GM10847 (cell line): ENCODE data around the gene TBXA2R.

ENCODE experiments used
- POLR2A ChIP-seq: IDR thresholded peaks from 2 replicates; pipeline ENCODE4 v1.6.1; 2011; ENCODE audit not compliant: insufficient read length; ENCODE audit errors: extremely low read depth

The TBXA2R gene

DNA sequence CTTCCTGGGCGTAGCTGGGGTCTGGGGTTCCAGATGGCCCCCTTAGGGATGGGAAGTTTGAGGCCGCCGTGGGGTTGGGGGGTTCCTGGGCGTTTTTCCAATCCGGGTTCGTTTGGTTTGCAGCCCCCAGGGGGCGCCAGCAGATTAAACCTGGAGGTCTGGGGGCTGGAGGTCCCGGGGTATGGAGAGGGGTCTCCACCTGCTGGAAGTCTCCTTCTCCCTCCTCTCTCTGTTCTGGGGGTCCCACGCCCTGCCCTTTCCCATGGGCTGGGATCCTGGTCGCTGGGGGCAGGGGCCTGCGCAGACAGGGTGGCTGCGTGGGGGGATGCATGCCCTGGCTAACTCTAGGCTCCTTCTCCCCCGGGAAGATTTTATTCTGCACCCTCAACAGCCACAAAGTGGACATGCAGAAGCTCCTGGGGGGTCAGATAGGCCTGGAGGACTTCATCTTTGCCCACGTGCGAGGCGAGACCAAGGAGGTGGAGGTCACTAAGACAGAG, 20.5 kb downstream of the TBXA2R start:
- TF ChIP-seq POLR2A = no peak

DNA sequence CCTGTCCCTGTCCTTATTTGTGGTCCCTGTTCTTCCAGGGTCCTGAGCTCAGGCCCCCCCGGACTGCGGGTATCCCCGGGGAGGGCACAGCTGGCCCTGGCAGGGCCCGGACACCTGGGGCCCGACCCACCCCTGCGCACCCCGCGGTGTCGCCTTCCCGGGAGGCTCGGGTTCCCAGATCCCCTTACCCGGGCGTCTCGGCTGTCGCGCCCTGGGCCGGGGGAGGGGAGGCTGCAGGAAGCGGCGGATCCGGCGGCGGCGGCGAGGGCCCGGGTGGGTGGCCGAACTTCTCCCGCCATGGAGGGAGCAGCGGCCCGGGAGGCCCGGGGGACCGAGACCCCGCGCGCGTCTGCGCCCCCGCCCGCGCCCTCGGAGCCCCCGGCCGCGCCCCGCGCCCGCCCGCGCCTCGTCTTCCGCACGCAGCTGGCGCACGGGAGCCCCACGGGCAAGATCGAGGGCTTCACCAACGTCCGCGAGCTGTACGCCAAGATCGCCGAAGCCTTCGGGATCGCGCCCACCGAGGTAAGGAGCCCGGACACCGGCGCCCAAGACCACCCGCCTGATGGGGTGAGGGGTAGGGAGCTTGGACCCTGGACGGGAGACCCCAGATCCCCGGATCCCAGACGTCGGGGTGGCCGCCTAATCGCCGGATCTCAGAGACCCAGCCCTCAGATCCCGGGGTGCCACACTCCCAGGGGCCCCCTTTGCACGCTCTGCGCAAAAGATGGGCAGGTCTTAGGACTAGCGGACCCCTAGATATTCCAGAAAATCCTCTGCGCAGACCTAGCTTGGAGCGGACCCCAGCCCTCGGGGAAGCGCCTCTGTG, 21.2 kb downstream of the TBXA2R start, which contains the start of gene GIPC3:
Gene GIPC3 (plus strand): TSS at position 178 of the 826 bp plus-strand sequence. CDS start 120 bp downstream, at position 298.
- no peak for TF ChIP-seq POLR2A

DNA sequence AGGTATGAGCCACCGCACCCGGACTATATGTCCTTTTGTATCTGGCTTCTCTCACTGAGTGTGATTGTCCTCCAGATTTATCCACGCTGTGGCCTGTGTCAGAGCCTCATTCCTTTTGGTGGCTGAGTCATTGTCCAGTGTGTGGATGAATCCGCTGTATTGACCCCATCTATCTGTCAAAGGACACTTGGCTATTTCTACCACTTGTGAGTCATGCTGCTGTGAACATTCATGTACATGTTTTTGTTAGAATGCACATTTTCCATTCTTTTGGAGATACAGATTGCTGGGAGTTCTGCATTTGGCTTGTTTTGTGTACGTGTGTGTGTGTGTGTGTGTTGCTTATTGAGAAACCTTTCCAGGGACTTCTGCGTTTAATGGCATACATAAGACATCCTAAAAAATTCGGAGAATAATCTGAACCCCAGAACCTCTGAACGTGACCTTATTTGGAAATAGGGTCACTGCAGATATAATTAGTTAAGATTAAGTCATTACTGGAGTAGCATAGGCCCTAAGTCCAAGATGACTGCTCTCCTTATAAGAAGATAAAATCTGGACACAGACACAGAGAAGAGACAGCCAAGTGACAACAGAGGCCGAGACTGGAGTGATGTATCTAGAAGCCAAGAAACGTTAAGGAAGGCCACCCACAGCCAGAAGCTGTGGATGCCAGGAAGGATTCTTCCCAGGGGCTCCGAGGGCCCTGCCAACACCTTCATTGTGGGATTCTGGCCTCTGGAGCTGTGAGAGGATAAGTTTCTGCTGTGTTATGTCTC, 26.3 kb downstream of the TBXA2R start:
- no peak for TF ChIP-seq POLR2A

DNA sequence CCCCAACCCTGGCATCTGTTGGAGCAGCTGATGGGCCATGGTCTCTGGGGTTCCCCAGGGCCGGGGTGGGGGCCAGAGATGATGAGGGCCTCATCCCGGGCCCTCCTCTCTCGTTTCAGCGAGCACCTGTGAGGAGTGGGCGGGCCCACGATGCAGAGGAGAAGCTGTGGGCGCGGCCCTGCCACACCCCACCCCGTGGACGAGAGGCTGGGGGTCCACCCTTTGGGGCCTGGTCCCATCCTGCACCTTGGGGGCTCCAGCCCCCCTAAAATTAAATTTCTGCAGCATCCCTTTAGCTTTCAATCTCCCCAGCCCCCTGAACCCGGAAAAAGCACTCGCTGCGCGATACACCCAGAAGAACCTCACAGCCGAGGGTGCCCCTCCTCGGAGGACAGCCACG, 28.3 kb downstream of the TBXA2R start:
- TF ChIP-seq POLR2A = no peak

DNA sequence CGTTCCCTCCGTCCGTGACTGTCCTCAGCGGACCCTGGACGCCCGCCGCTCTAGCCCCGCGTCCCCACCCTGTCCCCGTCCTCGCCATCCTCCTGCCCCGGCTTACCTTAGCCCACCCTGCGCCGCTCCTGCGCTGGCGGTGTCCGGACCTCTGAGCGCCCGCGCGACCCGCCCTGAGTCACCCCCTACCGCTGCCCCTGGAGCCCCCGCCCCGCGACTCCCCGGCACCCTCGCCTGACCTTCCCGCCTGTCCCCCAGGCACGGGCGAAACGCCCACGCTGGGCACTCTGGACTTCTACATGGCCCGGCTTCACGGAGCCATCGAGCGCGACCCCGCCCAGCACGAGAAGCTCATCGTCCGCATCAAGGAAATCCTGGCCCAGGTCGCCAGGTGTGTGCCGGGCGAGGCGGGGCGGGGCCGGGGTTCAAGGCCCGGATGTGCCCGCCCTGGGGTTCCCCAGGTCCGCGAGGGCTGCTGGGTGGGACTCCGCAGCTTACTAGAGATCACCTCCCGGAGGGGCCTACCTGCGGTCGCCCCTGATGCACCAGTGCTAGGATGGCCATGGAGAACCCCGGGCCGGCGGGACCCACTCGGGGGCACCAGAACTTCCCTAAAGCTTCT, 28.8 kb downstream of the TBXA2R start:
- no peak for TF ChIP-seq POLR2A

DNA sequence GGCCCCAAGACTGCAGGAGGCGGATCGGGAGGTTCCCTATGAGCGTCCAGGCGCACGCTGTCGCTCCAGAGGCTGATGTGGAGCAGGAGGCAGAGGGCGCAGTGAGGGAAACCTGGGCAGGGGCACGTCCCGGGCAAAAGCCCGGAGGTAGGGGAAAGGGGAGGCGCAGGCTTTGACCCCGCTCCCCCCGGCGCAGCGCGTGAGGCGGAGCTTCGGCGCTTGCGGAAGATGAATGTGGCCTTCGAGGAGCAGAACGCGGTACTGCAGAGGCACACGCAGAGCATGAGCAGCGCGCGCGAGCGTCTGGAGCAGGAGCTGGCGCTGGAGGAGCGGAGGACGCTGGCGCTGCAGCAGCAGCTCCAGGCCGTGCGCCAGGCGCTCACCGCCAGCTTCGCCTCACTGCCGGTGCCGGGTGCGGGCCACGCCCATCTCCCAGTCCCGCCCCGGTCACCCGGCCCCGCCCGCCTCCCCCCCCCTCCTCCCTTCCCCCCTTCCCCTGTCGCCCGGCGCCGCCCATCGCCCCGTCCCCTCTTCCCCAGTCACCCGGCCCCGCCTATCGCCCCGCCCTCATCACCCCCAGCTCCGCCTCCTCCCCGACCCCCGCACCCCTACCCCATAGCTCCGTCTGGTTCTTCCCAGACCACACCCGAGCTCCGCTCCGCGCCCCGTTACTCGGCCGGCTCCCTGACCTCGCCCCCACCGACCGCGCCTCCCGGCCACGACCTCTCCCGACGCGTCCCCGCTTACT, 29.8 kb downstream of the TBXA2R start:
- TF ChIP-seq POLR2A = no peak

DNA sequence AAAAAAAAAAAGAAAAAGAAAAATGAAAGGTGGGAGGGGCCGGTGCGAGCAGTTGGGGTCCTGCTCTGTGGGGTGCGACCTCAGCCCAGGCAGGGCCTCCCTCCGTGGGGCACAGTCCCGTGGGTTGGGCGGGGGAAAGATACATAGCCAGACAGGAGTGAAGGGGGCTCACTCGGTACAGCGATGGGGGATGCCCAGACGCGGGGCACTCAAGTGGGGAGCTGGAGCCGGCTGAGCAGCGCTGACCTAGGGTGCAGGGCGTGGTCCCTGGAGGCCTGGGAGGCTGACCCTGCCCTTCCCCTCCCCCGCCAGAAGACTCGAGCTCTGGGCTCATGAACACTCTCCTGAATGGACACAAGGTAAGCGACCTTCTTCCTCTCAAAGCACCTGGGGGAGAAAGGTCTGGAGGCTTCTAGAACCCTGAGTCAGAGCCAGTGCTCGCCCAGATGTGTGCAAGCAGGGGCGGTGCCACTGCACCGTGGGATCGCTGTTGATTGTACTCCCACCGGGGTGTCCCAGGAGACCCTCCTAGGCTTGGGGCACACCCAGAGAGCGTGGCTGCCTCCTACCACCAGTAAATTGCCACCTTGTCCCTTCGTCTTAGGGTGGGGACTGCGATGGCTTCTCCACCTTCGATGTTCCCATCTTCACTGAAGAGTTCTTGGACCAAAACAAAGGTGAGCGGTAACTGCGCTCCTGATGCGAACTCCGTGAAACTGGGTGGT, 30.6 kb downstream of the TBXA2R start:
- no peak for TF ChIP-seq POLR2A

DNA sequence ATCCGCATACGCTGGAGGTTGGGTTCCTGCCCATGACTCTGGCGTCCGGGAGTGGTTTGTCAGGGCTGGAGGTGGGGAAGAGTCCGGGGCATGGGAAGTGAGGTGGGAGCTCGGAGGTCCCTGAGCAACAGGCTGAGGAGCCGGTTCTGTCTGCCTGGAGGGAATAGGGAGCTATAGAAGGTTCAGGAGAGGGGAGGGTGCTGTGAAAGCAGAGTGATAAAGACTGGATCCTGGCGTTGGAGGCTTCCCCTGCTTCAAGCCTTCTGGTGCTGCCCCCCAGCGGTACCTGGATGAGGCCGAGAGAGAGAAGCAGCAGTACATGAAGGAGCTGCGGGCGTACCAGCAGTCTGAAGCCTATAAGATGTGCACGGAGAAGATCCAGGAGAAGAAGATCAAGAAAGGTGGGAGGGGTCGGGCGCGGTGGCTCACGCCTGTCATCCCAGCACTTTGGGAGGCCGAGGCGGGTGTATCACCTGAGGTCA, 31.4 kb downstream of the TBXA2R start:
- no peak for TF ChIP-seq POLR2A

DNA sequence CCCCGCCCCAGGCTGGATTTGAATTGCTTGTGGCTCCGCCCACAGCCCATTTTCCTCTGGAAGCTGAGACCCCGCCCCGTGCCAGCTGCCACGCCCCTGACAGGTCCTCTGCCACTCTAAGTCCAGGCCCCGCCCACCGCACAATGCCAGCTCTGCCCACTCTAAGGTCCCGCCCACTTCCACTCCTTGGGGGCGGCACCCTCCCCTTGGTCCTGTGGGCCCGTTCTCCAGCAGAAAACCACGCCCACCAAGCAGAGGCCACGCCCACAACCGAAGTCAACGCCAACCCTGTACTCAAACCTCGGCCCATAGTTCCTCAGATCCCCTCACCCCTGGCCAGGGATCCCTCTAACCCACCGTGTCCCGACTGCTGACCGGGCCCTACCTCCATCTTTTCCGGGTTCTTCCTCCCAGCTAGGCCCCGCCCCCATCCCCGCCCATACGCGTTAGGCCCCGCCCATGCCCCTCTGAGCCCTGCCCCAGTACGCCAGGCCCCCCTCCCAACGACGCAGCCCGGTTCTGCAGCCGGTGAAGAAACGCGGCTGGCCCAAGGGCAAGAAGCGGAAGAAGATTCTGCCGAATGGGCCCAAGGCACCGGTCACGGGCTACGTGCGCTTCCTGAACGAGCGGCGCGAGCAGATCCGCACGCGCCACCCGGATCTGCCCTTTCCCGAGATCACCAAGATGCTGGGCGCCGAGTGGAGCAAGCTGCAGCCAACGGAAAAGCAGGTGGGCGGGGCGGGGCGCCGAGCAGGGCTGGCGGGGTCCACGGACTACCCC, 32.6 kb downstream of the TBXA2R start:
- TF ChIP-seq POLR2A = no peak

DNA sequence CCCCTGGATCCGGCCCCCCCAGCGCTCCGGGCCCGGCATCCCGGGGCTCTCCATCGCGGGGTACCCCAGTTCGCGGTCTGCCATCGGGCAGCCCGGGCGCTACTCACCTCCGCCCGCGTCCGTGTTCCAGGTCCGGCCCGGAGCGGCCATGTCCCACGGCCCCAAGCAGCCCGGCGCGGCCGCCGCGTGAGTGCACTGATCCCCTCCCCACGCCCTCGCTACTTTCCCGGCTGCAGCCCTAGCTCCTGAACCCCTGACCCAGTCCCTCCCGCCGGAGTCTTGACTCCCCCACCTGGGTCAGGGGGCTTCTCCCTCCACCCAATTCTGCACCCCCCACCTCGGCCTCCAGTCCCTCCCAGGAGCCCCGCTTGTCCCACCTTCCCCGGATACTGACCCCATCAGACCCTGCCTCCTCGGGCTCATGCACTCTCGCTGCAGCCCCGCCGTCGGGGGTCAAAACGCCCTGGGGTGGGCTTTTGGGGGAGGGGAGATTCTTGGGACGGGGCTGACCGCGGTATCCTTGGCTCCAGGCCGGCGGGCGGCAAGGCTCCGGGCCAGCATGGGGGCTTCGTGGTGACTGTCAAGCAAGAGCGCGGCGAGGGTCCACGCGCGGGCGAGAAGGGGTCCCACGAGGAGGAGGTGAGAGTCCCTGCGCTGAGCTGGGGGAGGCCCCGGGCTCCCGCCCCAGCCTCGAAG, 33.4 kb downstream of the TBXA2R start:
- TF ChIP-seq POLR2A = no peak

DNA sequence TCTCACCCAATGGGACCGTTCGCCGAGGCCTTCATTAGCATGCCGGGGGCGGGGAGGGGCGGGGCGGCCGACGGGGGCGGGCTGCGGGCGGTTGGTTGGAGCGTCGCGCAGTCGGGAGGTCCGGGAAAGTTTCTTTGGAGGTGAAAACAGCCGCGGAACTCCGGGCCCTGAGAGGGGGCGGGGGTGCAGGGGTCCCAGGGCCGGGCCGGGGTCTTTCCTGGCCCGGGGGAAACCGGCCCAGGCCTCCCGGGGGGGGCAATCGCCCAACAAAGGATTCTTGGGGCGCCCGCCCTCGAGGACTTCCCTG, 33.9 kb downstream of the TBXA2R start, which contains the start of gene HMG20B:
Gene HMG20B (plus strand): TSS at position 90 of the 307 bp plus-strand sequence. CDS start 366 bp downstream, outside the sequence.
- TF ChIP-seq POLR2A = no peak

DNA sequence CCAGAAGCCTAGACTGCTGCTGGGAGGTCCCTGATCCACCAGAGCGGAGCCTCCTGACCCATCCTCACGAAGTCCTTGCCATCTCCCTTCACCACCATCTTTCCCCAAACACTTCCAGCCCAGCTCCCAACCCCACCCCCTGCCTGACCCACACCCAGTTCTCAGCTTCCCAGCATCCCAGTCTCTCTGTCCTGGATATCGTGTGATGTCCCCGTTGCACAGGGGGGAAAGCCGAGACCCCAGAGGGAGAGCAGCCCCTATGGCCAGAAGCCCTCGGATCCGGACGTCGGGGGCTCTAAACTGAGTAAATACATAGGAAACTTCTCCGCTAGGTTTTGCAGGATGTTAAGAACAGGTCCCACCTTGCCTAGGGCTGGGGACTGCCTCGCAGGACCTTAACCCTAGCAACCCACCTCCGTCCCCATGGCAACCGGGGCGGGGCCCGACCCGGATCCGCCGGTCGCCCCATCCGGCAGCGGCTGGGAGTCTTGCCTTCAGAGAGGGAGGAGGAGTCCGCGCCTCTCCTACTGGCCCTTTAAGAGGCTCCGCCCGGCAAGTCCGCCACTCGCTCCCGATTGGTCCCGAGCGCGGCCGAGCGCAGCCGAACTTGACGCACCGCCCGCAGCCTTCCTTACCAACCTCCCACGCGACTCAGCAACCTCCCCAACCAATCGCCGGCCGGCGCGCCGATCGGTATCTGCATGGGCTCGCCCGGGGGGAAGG, 34.4 kb downstream of the TBXA2R start:
- TF ChIP-seq POLR2A = no peak
